Stimulated activated CD8-positive, alpha-beta memory T cell treated with anti-CD3 and anti-CD28 coated beads, Interleukin-12 subunit alpha, Interleukin-12 subunit beta, amount 100 ng/mL, for 4 hours (primary cell): Measurements from ENCODE around the gene OR52B6.
"Not testable (repeated sequence)": the region's sequence is repeated elsewhere in the genome, so short reads cannot be mapped to it uniquely, and the experiment has no call there.

ENCODE experiments used
- DNase-seq: peaks from one replicate; pipeline ENCODE4 v3.0.0-alpha.2; 2020; ENCODE audit warnings: low read depth

The OR52B6 gene

DNA sequence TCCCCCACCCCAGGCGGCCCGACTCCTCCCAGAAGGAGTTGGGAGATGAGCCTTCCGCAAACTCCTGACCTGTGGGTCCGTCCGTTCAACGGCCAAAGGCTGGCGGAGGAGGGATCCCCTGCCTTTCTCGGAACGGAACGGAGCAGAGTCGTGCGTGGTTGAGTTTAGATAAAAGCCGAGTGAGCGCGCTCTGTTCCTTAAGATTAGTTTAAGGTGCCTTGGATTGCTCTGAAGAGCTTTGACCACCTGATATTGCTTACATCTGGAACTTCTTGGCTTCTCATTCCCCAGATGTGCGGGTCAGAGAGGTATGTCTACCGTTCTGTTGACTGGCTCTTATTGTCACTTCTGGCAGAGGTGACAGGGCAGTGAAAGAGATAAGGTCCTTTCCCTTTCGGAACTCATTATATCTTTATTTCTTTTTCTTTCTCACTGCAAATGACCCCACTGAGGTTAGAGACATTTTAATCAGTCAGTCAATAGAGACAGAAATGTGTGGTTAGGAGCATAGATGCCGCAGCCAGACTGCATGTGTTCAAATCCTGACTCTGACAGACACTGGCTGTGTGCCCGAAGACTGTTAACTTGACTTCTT, 16.0 kb downstream of the OR52B6 start, which contains the start of gene TRIM6:
TRIM6 (plus strand) TSS at position 31 of the 595 bp plus-strand sequence; CDS start at position 292, 261 bp downstream.
- no peak for DNase-seq

DNA sequence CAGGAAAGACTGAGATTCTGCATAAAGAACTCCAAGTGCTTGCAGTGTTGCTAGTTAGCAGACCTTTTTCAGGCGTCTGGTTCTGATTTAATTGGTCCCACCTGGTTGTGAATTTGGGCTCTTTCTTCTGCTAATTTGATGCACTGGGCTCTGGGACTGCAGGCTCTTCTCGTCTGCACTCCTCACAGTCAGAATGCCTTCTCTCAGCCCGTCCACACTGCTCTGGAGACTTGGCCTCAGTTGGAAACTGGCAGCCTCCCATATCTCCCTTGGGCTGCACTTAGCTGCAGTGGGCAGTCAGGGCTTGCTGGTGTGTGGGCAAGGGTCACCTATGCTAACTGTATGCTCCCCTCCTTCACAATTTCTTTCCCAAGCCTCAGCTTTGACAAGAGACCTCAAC, 17.3 kb downstream of the OR52B6 start:
- DNase-seq, result no peak

GRCh38 chr11:5600374-5600851, 19.7 kb downstream of the OR52B6 start:
- peak; percentile 22 for DNase-seq

GRCh38 chr11:5602791-5603190, 22.1 kb downstream of the OR52B6 start:
- not testable (repeated sequence) for DNase-seq

DNA sequence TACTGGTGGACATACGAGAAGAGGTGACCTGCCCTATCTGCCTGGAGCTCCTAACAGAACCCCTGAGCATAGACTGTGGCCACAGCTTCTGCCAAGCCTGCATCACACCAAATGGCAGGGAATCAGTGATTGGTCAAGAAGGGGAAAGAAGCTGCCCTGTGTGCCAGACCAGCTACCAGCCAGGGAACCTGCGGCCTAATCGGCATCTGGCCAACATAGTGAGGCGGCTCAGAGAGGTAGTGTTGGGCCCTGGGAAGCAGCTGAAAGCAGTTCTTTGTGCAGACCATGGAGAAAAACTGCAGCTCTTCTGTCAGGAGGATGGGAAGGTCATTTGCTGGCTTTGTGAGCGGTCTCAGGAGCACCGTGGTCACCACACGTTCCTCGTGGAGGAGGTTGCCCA, 22.6 kb downstream of the OR52B6 start:
- no peak for DNase-seq

GRCh38 chr11:5604896-5605295, 24.2 kb downstream of the OR52B6 start:
- no peak for DNase-seq

DNA sequence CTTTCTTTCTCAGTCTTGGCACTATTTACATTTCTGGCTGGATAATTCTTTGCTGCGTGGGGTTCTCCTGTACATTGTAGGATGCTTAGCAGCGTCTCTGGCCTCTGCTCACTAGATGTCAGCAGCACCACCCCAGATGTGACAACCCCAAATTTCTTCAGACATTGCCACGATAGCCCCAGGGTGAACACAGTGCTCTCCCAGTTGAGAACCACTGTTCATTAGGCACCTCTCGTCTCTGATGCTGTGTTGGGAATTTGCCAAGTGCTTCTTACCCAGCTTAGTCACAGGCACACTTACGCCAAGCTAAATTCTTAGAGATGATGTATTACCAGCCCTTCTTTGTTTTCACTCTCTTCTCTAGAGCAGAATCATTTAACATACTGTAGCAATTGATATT, 25.2 kb downstream of the OR52B6 start:
- no peak for DNase-seq

DNA sequence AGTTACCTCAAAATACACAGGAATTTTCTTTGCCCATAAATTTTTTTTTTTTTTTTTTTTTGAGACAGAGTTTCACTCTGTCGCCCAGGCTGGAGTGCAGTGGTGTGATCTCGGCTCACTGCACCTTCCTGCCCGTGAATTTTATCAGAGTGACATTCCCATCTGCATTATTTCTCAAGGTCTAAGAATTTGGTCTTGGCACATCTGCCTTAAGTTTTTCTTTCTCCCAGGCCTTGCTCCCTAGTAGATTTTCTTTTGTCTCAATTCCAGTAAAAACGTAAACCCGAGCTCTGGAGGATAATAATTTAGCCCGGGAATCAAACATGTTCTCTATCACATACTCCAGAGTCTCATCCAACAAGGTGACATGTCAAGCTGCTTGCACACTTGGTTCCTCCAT, 28.1 kb downstream of the OR52B6 start:
- no peak for DNase-seq

DNA sequence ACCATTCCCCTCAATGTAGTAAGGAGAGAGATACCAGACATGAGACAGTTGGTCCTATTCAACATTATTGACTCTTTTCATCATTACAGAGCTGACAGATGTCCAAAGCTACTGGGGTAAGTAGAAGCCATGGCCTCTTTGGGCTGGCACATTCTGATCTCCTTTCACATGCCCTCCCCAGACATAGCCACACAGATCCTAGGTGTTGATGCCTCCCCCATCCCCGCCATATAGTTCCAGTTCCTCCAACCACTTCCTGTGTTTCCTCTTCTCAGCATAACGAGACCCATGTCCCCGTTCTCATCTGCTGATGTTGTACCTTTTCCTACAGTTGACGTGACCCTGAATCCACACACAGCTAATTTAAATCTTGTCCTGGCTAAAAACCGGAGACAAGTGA, 29.8 kb downstream of the OR52B6 start:
- DNase-seq, result no peak

DNA sequence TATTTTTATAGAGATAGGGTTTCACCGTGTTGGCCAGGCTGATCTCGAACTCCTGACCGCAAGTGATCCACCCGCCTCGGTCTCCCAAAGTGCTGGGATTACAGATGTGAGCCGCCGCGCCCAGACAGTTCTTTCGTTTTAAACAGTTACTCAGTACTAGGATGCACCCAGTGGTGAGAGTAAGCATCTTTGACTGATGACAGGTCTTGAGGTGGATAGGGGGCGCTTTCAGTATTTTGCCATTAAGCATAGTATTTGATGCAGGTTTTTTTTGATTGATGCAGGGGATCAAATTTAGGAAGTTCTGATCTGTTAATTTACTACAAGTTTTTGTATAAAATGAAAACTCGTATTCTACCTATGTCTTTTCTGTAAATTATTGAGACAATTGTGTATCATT, 30.9 kb downstream of the OR52B6 start:
- no peak for DNase-seq

DNA sequence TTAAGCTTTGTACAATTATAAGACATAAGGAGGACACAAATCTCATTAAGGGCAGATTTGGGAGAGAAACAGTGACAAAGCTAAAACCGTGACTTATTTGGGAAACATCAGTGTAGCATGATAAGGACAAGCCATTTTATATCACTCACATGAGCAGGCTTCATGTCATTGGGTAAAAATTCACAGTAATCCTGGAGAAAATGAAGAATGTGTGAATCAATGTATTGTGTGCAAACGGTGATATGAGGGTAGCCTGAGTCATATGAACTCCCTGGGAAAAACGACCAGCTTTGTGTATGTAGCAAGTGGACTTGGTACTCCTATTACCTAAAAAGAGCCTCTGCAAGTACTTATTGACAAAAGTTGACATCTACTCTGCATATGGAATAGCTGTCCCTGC, 38.1 kb downstream of the OR52B6 start:
- no peak for DNase-seq

DNA sequence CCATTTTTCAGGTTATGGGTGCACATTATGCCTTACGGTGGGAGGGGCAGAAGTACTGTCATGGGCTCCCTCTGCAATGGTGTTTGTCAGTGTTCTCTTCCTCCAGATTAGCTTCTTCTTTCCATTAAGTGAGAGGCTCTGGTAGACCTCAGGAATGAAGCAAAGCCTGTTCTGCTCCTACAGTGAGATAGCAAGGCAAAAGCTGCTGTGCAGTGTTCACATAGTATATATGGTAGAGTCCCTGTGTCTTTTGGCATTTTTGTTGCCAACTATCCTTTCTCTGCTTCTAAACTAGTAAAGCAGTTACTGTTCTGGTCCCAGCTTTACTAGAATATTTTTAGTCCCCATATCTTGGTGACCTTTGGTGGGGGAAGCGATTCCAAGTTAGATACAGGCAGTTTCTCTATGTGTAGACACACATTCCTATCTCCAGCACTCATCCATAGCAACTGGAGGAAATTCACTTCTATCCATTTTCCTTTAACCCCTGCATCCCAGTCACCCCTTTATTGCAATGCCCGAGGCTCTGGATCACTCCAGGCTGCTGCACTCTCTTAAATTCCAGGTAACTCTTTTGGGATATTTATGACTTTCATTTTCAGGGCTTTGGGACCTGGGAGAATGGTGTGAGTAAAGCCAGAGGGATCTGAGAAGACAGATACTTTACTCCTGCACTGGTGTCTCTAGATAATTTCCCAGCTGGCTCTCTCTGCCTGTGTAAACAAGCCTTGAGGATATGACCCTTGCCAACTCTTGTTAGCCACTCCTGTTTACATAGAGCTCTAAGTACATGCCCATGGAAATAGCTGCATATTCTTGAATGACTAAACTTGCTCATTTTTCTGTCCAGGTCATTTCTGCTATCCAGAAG, 40.2 kb downstream of the OR52B6 start:
- DNase-seq, result no peak

- no peak for DNase-seq
Observed at GRCh38 chr11:5621580-5621979, 40.9 kb downstream of the OR52B6 start.

DNA sequence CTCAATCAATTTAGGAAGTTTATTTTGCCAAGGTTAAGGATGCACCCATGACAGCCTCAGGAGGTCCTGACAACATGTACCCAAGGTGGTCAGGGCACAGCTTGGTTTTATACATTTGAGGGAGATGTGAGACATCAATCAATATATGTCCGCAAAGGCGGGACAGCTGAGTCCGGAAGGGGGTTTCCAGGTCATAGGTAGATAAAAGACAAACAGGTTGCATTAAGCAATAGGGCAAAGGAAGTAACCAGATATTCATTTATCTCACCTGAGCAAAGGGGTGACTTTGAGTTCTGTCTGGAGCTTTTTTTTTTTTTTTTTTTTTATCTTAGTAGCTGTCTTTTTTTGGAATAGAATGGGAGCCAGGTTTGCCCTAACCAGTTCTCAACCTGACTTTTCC, 42.1 kb downstream of the OR52B6 start:
- DNase-seq, result no peak

DNA sequence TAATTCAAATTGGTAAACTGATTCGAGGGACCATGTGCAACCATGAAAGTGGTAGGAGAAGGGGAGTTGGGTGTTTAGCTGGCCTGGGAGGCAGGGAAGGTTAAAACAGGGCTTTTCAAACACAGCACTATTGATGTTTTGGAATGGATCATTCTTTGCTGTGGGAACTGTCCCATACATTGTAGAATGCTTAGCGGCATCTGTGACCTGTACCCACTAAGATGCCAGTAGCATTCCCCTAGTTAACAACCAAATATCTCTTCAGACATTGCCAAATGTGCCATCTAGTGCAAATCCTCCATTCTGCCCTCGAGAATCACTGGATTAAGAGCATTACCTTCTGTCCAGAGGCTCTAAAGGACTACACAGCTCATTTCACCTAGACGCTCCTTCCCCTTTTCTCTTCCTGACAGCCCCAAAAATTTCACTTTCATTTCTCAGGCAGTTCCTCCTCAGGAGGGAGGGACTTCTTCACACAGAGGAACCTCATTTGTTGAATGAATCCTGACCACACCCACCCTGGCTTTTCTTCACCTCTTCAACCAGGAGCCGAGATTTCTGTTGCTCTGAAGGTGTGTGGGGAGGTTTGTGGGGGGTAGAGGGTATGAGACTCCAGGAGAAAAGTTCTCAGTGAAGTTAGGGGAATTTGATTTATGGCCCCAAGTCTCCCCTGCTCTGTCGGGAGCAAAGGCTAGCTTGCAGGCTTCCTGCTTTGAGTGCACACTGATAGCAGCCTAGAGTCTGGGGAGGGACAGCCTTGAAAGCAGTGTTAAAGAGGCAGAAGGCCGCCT, 44.0 kb downstream of the OR52B6 start, which contains the start of gene TRIM34:
TRIM34 (plus strand) TSS at position 513 of the 791 bp plus-strand sequence. CDS start 7,331 bp downstream, outside the sequence.
- peak; percentile 26 for DNase-seq

GRCh38 chr11:5625281-5625680, 44.6 kb downstream of the OR52B6 start:
- no peak for DNase-seq

- DNase-seq, result no peak
Observed at GRCh38 chr11:5626196-5626595, 45.5 kb downstream of the OR52B6 start.

DNA sequence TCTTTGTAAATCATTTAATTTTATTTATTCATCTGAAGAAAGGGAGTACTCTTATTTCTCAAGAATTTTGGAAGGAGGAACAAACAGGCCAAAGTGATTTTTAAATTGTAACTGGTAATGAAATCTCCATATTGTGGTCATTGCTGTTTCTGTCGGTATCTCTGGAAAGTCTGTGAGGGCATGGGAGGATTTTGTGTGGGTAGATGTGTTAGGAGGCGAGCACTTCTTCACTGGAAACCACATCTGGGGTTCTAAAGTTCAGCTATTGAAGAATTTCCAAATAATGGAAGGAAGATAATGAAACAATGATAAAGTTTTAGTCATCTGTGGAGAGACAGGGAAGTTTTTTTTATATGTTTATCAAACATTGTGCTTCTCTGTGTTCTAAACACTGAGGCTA, 50.7 kb downstream of the OR52B6 start:
- no peak for DNase-seq
